Endothelial cell of umbilical vein (primary cell): ENCODE measurements around the gene ADGRD1.

Experiments used
- EZH2 ChIP-seq: IDR thresholded peaks from 2 replicates; pipeline ENCODE4 v1.6.1; 2012; ENCODE audit warnings: borderline replicate concordance, low read depth, mild to moderate bottlenecking, moderate library complexity, low read length, inconsistent platforms; ENCODE audit not compliant: severe bottlenecking
- JUN ChIP-seq: IDR thresholded peaks from 2 replicates; pipeline ENCODE4 v1.6.1; 2011; ENCODE audit warnings: borderline replicate concordance, low read depth; ENCODE audit not compliant: insufficient read length, insufficient read depth
- TF ChIP-seq, protein P1 (sequence below), 2 donors: IDR thresholded peaks; 1 replicate in 1 of 2; 2 replicates in 1 of 2; pipeline ENCODE4 v1.5.1; 2011; ENCODE audit warnings: low read length in 2 of 2, mild to moderate bottlenecking in 2 of 2, moderate library complexity in 2 of 2, control low read depth in 1 of 2, inconsistent platforms in 1 of 2, low read depth in 1 of 2; ENCODE audit not compliant: insufficient read depth in 1 of 2; ENCODE audit errors: extremely low read depth in 1 of 2

DNA sequence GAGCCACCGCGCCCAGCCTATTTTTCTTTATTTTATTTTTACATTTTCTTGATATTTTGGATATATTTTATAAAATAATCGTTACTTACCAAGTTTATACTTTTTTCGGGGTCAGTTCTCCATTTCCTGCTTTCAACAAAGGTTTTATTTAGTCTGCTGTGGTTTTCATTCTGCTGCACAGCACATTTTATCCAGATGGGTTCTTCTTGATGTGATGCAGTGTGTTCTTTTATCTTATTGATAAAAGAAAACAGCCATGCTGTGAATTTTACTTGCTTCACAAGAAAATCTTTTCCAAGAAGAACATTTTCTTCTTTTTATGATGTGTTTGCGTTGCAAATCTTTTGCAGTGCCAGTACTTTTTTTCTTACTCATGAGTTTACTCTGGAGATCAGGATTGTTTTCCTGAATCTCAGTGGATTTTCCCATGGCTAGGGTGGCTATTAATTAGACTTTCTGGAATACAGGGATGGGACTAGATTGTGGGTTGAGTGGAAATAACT lies 192.5 kb downstream of the ADGRD1 start:
- TF ChIP-seq, protein P1, sequence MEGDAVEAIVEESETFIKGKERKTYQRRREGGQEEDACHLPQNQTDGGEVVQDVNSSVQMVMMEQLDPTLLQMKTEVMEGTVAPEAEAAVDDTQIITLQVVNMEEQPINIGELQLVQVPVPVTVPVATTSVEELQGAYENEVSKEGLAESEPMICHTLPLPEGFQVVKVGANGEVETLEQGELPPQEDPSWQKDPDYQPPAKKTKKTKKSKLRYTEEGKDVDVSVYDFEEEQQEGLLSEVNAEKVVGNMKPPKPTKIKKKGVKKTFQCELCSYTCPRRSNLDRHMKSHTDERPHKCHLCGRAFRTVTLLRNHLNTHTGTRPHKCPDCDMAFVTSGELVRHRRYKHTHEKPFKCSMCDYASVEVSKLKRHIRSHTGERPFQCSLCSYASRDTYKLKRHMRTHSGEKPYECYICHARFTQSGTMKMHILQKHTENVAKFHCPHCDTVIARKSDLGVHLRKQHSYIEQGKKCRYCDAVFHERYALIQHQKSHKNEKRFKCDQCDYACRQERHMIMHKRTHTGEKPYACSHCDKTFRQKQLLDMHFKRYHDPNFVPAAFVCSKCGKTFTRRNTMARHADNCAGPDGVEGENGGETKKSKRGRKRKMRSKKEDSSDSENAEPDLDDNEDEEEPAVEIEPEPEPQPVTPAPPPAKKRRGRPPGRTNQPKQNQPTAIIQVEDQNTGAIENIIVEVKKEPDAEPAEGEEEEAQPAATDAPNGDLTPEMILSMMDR (IDR thresholded peaks at IDR 0.05; ENCODE audit: extremely low read depth in 1 of 2, insufficient read depth in 1 of 2, low read depth in 1 of 2, low read length in 2 of 2) = no peak
- TF ChIP-seq EZH2 = no peak
- no peak for TF ChIP-seq JUN
